Measurements from ENCODE around the gene MYH7B.

The MYH7B gene

GRCh38 chr20:34945315-34946077 lies 10.2 kb upstream of the MYH7B start:
- DNase-seq, result no peak

- DNase-seq, result no peak
Measured at GRCh38 chr20:34946661-34947060, 9.0 kb upstream of the MYH7B start.

GRCh38 chr20:34947336-34947735 lies 8.3 kb upstream of the MYH7B start:
- DNase-seq, result no peak

- DNase-seq, result no peak
Measured at GRCh38 chr20:34948030-34948429, 7.6 kb upstream of the MYH7B start.

- DNase-seq, result no peak
Measured at GRCh38 chr20:34949120-34949519, 6.5 kb upstream of the MYH7B start.

- DNase-seq, result no peak
Measured at GRCh38 chr20:34951252-34951651, 4.4 kb upstream of the MYH7B start.

- DNase-seq, result no peak
Measured at GRCh38 chr20:34951652-34952051, 4.0 kb upstream of the MYH7B start.

GRCh38 chr20:34952671-34953070 lies 3.0 kb upstream of the MYH7B start:
- DNase-seq, result no peak

GRCh38 chr20:34953960-34954359 lies 1.7 kb upstream of the MYH7B start:
- DNase-seq, result no peak

- no peak for DNase-seq
Measured at GRCh38 chr20:34954904-34955230, 801 bp upstream of the MYH7B start.

GRCh38 chr20:34956041-34956458 lies 382 bp downstream of the MYH7B start:
- no peak for DNase-seq

GRCh38 chr20:34956751-34957472 lies 1.2 kb downstream of the MYH7B start:
- no peak for DNase-seq

- no peak for DNase-seq
Measured at GRCh38 chr20:34964486-34964885, 8.8 kb downstream of the MYH7B start.

- no peak for DNase-seq
Measured at GRCh38 chr20:34965051-34965450, 9.4 kb downstream of the MYH7B start.

GRCh38 chr20:34967421-34967820 lies 11.8 kb downstream of the MYH7B start:
- no peak for DNase-seq

GRCh38 chr20:34968042-34968775 lies 12.5 kb downstream of the MYH7B start:
- no peak for DNase-seq

- no peak for DNase-seq
Measured at GRCh38 chr20:34970193-34970840, 14.6 kb downstream of the MYH7B start.

GRCh38 chr20:34970846-34971560 lies 15.3 kb downstream of the MYH7B start:
- DNase-seq, result no peak

- DNase-seq, result no peak
Measured at GRCh38 chr20:34971561-34972235, 16.0 kb downstream of the MYH7B start.

- DNase-seq, result no peak
Measured at GRCh38 chr20:34974246-34974645, 18.6 kb downstream of the MYH7B start.

GRCh38 chr20:34976286-34976685 lies 20.6 kb downstream of the MYH7B start:
- no peak for DNase-seq
